Islet of Langerhans (tissue), 1 donor: ENCODE measurements around the gene LCORL.
A peak's percentile ranks its signal among the peaks of the same experiment; 100 is the strongest.
"Not testable (repeated sequence)": the region's sequence is repeated elsewhere in the genome, so short reads cannot be mapped to it uniquely, and the experiment has no call there.

ENCODE experiments used
- FAIRE-seq: peaks from one replicate; lab custom pipeline; 2011; peaks lifted over from hg19 to GRCh38; lab: Jason Lieb, UNC

The LCORL gene

GRCh38 chr4:17924189-17924588 is 97.4 kb downstream of the LCORL start:
- no peak for FAIRE-seq

- no peak for FAIRE-seq
Observed at GRCh38 chr4:17921451-17921850, 100.1 kb downstream of the LCORL start.

DNA sequence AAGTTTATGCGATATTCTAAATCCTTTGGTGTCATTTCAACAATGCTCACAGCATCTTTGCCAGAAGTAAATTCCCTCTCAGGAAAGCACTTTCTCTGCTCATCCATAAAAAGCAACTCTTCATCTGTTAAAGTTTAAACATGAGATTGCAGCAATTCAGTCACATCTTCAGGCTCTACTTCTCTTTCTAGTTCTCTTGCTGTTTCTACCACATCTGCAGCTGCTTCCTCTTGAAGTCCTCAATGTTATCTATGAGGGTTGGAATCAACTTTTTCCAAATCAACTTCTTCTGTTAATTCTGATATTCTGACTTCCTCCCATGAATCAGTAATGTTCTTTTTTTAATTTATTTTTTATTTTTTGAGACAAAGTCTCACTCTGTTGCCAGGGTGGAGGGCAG is 100.9 kb downstream of the LCORL start:
- FAIRE-seq = no peak

DNA sequence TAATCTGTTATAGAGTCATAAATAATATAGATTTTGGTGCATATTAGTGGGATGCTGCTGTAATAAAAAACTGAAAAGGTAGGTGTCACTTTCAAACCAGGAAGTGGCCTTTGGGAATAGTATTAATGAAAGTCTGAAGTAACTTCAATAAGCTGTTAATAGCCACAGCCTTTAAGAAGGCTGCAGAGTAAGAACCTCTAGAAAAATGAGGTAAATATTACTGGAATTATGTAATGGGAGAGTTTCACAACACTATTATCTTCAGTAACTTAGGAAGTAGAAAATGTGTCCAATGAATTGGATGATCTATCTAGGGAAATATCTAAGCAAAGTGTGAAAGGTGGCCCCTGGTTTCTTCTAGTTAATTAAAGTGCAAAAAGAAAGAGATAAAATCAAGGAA is 106.1 kb downstream of the LCORL start:
- FAIRE-seq = no peak

- no peak for FAIRE-seq
Observed at GRCh38 chr4:17912011-17912410, 109.5 kb downstream of the LCORL start.

DNA sequence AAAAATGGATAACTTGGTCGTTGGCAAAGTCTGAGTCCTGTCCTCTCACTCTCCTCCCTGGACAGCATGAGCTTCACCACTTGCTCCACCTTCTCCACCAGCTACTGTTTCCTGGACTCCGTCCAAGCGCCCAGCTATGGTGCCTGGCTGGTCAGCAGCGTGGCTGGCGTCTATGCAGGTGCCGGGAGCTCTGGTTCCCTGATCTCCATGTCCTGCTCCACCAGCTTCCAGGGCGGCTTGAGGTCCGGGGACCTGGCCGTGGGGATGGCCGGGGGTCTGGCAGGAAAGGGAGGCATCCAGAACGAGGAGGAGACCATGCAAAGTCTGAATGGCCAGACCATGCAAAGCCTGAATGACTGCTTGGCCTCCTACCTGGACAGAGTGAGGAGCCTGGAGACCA is 109.9 kb downstream of the LCORL start:
- no peak for FAIRE-seq

DNA sequence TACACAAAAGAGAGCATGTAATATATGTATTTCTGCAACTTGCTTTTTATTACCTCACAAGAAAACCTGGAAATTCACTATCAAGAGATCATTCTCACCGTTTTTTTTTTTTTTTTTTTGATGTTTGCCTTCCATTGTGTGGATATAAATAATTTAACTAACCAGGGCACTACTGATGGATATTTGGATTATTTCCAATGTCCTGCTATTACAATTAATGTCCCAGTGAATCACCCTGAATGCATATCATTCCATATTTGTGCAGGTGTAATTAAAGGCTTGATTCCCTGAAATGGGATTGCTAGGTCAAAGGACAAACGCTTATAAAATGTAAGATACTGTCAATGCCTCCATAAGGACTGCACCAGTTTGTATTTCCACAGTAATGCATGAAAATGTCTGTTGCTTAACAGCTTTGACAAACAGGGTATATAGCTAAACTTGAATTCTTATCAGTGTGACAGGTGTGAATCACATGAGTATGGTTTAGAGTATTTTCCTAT is 123.0 kb downstream of the LCORL start:
- peak; percentile 27 for FAIRE-seq

DNA sequence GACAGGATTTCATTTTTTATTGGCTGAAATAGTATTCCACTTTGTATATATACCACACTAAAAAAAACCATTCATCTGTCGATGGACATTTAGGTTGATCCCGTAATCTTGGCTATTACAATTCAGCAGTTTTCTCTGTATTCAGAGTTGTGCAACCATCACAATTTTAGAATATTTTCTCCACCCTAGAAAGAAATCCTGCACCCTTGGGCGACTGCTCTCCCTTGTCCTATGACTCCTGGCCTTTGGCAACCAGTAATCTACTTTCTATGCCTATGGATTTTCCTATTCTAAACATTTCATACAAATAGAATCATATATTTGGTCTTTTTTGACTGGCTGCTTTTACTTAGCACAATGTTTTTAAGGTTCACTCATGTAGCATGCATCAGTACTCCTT is 126.1 kb downstream of the LCORL start:
- FAIRE-seq = no peak

DNA sequence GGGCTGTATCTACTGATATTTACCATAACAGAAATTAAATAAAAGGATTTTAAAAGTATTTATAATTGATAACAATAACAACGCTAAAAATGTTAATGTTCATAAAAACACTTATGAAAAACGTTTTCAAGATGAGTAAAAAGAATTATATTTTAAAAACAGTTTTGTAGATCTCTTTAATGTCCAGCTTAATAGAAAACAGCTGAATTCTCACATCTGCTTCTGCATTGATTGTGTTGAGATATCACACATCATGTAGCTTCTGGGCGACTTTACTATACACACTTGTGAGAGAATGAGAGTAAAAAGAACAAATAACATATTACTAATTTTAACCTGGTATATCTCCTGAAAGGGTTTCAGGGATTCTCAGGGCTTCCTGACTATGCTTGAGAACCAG is 127.1 kb downstream of the LCORL start:
- FAIRE-seq = peak; percentile 27

DNA sequence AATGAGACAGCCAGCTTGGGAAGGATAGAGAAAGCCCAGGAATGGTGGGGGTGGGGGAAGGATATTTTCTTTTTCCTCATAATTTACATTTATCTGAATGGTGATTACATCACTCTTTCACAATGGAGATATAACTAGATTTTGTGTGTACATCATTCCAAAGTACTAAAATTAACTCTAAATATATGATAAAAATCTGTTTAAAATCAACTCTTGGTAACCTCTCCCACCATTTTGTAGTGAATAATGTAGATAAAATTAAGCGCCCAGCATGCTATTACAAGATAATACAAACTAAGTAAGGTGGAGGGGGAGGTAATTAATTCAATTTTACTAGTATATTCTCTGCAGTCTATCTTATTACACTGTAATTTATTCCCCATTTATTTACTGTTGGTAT is 131.9 kb downstream of the LCORL start:
- no peak for FAIRE-seq

DNA sequence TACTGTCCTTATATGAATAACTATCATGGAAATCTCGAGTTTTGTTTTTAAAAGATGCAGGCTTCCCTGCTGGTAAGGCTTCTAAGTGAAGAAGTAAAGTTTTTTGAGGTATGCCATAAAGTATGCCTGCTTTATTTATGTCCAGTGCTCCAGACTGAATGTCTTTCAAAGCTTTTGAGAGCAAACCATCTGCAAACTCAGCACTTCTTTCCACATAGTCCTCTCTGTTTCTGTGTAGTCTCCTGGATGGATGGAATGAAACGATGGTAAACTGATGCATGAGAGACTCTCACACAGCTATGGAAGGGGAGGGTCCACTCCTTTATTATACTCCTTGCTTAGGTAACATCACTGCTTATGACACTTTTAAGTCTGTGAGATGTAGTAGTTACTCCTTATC is 137.0 kb downstream of the LCORL start:
- no peak for FAIRE-seq

GRCh38 chr4:17884063-17884462 is 137.5 kb downstream of the LCORL start:
- FAIRE-seq = no peak

DNA sequence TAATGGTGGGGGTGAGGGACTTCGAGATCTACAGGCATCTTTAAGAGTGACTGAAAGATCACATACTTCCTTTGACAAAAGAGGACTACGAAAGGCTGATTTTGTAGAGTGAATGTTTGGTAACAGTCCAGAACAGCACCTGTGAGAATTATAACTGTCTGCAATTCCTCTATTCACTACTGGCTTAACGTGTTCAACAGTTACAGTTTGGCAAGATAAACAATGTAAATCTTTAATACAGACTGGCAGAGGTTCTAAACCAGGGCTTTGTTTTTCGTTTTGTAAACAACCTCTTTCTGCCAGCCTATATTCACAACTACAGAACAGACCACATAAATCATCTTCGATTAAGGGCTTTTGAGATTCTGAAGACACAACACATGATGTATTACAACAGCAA is 143.9 kb downstream of the LCORL start:
- no peak for FAIRE-seq

DNA sequence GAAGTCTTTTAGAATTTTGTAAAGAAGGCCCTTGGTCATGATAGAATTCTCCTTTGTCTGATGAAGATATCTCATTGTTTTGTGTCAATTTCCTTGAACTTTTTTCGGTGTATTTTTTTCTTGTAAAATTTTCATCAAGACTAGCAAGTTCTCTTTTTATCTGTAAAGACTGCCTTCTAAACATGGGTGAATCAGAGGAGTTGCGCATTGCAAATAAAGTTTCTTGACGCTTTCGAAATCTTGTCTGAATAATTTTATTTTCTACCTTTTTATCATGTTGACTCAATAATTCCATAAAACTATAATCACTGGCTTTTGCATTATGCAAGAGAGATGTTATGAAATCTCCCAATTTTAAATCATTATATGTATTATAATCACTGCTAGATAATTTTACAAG is 144.6 kb downstream of the LCORL start:
- FAIRE-seq = peak; percentile 41

- FAIRE-seq = no peak
Observed at GRCh38 chr4:17875402-17876070, 146.0 kb downstream of the LCORL start.

GRCh38 chr4:17869327-17869726 is 152.2 kb downstream of the LCORL start:
- no peak for FAIRE-seq

- no peak for FAIRE-seq
Observed at GRCh38 chr4:17867276-17867675, 154.3 kb downstream of the LCORL start.

GRCh38 chr4:17866810-17867209 is 154.7 kb downstream of the LCORL start:
- no peak for FAIRE-seq

DNA sequence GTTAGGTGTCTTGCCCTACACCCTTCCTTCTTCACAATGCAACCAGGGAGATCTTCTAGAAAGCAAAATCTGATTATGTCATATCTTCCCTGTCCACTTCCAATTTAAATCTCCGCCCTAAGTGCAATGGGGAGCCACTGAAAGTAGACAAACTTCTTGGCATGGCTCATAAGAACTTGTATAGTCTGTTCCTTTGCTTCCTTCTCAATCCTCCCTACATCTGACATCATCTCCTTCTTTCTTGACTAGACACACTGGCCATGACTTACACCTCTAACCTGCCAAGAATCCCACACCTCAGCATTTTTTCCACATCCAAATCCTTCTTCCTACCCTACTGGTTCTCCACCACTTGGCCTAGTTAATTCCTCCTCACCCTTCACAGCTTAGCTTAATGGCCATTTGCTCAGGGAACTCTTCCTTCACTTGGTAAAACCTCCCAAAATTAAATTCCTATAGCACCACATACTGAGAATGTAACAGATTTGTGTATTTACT is 155.6 kb downstream of the LCORL start:
- no peak for FAIRE-seq

- FAIRE-seq = not testable (repeated sequence)
Observed at GRCh38 chr4:17861906-17862305, 159.6 kb downstream of the LCORL start.

- FAIRE-seq = no peak
Observed at GRCh38 chr4:17859793-17860406, 161.7 kb downstream of the LCORL start.

DNA sequence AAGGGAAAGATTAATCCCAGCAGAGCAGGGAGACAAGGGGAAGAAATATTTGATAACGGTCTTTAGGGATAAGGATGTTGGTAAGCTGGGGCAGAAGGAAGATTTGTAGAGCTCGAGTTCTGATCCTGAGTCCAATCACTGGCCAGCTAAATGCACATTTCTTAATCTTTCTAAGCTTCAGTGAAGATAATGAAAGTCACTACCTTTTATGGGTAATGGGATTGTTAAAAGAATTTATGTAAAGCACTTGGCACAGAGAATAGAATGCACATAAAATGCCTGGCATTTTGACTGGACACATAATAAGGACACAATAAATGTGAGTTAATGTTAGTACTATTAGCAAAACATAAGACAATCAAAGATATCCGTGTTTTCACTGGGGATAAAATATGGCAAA is 167.5 kb downstream of the LCORL start:
- no peak for FAIRE-seq

GRCh38 chr4:17851959-17852358 is 169.6 kb downstream of the LCORL start:
- no peak for FAIRE-seq

- FAIRE-seq = not testable (repeated sequence)
Observed at GRCh38 chr4:17850295-17850694, 171.3 kb downstream of the LCORL start.
